Breast epithelium (tissue), 4 donors: ENCODE measurements around the gene OSBPL1A. TPM values are rescaled to one million over a fixed set of nuclear protein-coding genes. Genes with fewer than 3 reads are reported as not detected.

ENCODE experiments used
- DNase-seq, 2 donors: peaks; one replicate each; pipeline ENCODE4 v3.0.0-alpha.2; 2019; ENCODE audit warnings: low spot score in 2 of 2
- H3K27ac ChIP-seq, 2 donors: fragments of 200-600 bp; sonication (generic) in 1 of 2; one replicate each; pipeline ENCODE4 v1.5.1; 2016 to 2019; ENCODE audit warnings: mild to moderate bottlenecking in 1 of 2
- H3K27me3 ChIP-seq, 2 donors: fragments of 200-600 bp; sonication (generic) in 1 of 2; one replicate each; pipeline versions ENCODE4 v1.5.1 to v1.6.0; 2017 to 2019; ENCODE audit warnings: control low read depth in 1 of 2, mild to moderate bottlenecking in 1 of 2
- H3K36me3 ChIP-seq: fragments of 200-600 bp; one replicate; pipeline ENCODE4 v1.5.1; 2019
- H3K4me1 ChIP-seq, 2 donors: fragments of 200-600 bp; sonication (generic); one replicate each; pipeline ENCODE4 v1.5.1; 2016 to 2019; ENCODE audit warnings: control low read depth in 1 of 2
- H3K4me3 ChIP-seq, 3 donors: fragments of 200-600 bp; sonication (generic); 1 replicate in 2 of 3; 2 replicates in 1 of 3; pipeline ENCODE4 v1.5.1; 2016 to 2019; ENCODE audit warnings: mild to moderate bottlenecking in 3 of 3, moderate library complexity in 2 of 3
- H3K9me3 ChIP-seq, 2 donors: fragments of 200-600 bp; sonication (generic) in 1 of 2; one replicate each; pipeline ENCODE4 v1.5.1; 2016 to 2019; ENCODE audit warnings: control low read depth in 1 of 2
- POLR2A ChIP-seq: fragments of 450-650 bp; IDR thresholded peaks from one replicate; pipeline ENCODE4 v1.6.1; 2016; ENCODE audit warnings: antibody characterized with exemption, mild to moderate bottlenecking, moderate library complexity
- POLR2AphosphoS5 ChIP-seq, 3 donors: sonication (generic); formaldehyde crosslinking; IDR thresholded peaks; one replicate each; pipeline ENCODE4 v1.6.1; 2017; ENCODE audit warnings: antibody characterized with exemption in 3 of 3
- intact Hi-C: fragments of 100-400 bp; cut with DNase I; formaldehyde crosslinking; loops from one replicate; pipeline ENCODE4 v1.15.1; 2023; ENCODE audit warnings: low total_unique reads
- total RNA-seq, 3 donors: library from RNA; depleted of rRNA; stranded (reverse); fragments of >200 nt; gene quantifications; one replicate each; pipeline ENCODE4 v1.1.0, GENCODE V29; 2016
- TF ChIP-seq, protein P1 (sequence below), 3 donors: fragments of 450-650 bp; IDR thresholded peaks; one replicate each; pipeline ENCODE4 v1.5.1; 2016 to 2017; ENCODE audit warnings: antibody characterized with exemption in 3 of 3, mild to moderate bottlenecking in 3 of 3, moderate library complexity in 3 of 3

Gene OSBPL1A
- total RNA-seq, 3 donors from 2014 or later: 61.1 to 84.3 (median 77.0) TPM

DNA sequence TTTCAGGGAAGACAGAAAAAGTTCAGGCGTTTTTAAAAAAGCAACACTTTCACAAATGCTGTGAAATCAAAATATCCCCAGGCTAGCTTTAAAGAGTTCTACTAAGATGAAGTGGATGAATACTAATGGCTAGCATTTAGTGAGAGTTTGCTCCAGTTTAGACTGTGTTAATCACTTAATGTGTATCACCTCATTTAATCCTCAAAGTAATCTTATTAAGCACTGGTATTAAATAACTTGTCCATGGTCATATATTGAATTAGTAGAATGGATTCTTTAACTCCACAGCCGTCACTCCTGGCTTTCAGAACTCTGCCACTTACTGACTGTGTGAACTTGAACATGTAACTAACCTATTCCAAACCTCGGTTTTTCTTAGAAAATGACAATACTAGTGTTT is 192.7 kb downstream of the OSBPL1A start:
- H3K27me3 ChIP-seq: no peaks in the 10 kb centered on the region
- H3K36me3 ChIP-seq: no peaks in the 10 kb centered on the region
- no peaks in the 10 kb centered on the region for H3K9me3 ChIP-seq
- no peaks in the 10 kb centered on the region for H3K4me1 ChIP-seq
- TF ChIP-seq, protein P1, sequence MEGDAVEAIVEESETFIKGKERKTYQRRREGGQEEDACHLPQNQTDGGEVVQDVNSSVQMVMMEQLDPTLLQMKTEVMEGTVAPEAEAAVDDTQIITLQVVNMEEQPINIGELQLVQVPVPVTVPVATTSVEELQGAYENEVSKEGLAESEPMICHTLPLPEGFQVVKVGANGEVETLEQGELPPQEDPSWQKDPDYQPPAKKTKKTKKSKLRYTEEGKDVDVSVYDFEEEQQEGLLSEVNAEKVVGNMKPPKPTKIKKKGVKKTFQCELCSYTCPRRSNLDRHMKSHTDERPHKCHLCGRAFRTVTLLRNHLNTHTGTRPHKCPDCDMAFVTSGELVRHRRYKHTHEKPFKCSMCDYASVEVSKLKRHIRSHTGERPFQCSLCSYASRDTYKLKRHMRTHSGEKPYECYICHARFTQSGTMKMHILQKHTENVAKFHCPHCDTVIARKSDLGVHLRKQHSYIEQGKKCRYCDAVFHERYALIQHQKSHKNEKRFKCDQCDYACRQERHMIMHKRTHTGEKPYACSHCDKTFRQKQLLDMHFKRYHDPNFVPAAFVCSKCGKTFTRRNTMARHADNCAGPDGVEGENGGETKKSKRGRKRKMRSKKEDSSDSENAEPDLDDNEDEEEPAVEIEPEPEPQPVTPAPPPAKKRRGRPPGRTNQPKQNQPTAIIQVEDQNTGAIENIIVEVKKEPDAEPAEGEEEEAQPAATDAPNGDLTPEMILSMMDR (IDR thresholded peaks at IDR 0.05): no peak
- TF ChIP-seq POLR2AphosphoS5 (IDR thresholded peaks at IDR 0.05) (no peak), POLR2A (no peak)
- H3K4me3 ChIP-seq: no peak overlapping the region
- no peak overlapping the region for H3K27ac ChIP-seq
- intact Hi-C loops: no loop called here
- DNase-seq: no peak

DNA sequence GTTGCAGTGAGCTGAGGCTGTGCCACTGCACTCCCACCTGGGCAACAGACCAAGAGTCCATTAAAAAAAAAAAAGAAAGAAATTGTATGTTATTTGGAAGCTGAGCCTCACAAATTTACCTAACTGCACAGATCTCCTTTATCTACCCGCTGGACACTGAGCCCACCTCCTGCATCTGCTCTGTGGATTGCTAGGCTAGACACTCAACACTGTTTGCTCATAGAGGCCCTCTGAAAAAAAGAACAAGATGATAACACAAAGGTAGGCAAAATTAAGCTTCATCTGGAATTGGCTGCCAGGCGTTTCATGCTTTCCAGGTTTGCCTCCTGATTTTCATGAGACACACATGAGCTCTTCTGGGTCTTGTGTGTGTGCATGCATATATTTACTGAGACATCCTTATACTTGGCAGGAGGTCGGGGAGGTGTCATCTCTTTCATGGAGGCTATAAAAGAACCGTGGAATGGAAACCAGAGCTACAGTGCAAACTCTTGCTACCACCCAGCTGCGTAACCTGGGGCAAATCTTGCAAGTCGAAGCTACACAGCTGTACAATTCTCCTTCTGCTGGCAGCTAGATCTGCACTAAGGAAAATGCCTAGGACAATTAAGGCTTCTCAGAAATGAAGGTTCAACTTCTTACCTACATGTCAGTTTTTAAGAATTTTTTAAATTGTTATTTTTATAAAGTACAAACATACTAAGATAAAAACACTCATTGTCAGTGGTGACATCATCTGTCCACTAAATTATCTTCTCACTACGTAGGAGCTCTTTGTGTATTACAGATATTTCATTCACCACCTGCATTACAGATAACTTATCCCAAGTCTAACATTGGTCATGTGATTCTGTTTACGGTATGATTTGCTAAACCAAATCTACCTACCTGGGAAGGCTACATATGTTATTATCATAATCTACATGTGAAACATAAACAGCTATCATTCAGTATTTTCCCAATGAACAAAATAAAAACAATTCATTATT is 195.6 kb downstream of the OSBPL1A start:
- no peak for TF ChIP-seq POLR2A
- TF ChIP-seq POLR2AphosphoS5 (IDR thresholded peaks at IDR 0.05): no peak
- TF ChIP-seq, protein P1 (IDR thresholded peaks at IDR 0.05): no peak
- no peaks in the 10 kb centered on the region for H3K4me1 ChIP-seq
- no peak for DNase-seq

DNA sequence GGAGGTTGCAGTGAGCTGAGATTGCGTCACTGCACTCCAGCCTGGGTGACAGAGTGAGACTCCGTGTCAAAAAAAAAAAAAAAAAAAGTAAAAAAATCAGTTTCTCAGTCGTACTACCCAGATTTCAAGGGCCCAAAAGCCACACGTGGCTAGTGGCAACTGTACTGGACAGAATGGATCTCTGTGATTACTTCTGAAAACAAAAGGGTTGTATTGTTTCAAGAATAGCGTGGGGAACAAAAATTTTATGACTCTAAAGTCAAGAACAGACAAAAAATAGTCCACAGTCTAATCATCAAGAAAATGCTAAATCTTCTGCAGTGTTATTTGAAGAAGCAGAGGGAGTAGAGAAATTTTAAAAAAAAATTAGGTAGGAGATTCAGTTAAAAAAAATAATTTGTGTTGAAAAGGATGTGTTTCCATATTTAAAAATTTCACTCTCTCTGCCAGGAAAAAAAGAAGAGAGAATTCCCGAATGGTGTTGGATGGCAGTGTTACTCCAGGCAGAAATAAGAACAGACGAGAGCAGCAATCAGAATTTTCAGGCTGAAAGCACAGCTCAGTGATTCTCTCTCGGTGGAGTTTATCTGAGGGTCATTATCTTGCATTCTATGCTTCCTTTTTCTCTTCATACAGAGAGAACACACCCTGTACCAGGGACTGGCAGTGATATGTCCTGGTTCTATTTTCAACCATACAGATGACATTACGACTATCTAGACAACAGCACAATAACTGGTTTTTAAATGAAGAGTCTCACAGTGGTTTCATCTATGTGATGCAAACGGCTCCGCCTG is 196.9 kb downstream of the OSBPL1A start:
- no peak overlapping the region for H3K27ac ChIP-seq
- TF ChIP-seq POLR2A: no peak
- TF ChIP-seq, protein P1 (IDR thresholded peaks at IDR 0.05): no peak
- no peaks in the 10 kb centered on the region for H3K36me3 ChIP-seq
- DNase-seq: no peak
- H3K9me3 ChIP-seq: no peaks in the 10 kb centered on the region
- H3K4me1 ChIP-seq: no peaks in the 10 kb centered on the region
- intact Hi-C loops: no loop called here
- H3K4me3 ChIP-seq: no peak overlapping the region
- no peaks in the 10 kb centered on the region for H3K27me3 ChIP-seq

More for the DNA sequence above, 195.6 kb downstream of the OSBPL1A start:
- Histone ChIP-seq H3K27ac (no peak overlapping the region), H3K36me3 (no peaks in the 10 kb centered on the region), H3K27me3 (no peaks in the 10 kb centered on the region), H3K4me3 (no peak overlapping the region), H3K9me3 (no peaks in the 10 kb centered on the region)
- intact Hi-C loops: no loop called here

DNA sequence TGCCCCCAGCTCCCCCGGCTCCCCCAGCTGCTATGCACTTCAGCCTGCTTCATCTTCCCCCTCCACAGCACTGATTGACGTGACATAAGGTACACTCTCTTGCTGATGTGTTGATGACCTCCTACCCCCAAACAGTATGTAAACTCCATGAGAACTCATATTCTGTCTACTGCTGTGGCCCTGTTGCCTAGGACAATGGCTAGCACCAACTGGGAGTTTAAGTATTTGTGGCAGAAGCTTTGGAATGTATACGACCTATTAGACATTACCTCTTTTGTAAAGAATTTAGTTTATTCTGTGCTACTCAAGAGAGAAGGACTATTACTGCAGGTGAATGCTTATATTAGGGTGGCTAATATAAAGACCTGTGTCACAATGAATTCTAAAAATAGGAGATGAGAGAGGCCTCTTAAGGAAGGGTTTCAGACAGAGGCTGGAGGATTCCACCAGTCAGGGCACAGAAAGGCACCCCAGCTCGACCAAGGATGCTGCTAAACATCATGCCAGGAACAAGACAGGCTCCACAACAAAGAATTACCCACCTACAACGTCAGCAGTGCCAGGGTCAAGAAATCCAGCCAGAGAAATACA is 198.2 kb downstream of the OSBPL1A start:
- intact Hi-C loops: no loop called here
- no peak overlapping the region for H3K27ac ChIP-seq

More for the DNA sequence above, 198.2 kb downstream of the OSBPL1A start:
- DNase-seq: no peak
- Histone ChIP-seq H3K4me3 (no peak overlapping the region), H3K27me3 (no peaks in the 10 kb centered on the region), H3K9me3 (no peaks in the 10 kb centered on the region), H3K36me3 (no peaks in the 10 kb centered on the region), H3K4me1 (no peaks in the 10 kb centered on the region)
- no peak for TF ChIP-seq POLR2AphosphoS5 (IDR thresholded peaks at IDR 0.05)
- TF ChIP-seq, protein P1 (IDR thresholded peaks at IDR 0.05): no peak
- TF ChIP-seq POLR2A: no peak
